HG02623 (cell line): ENCODE measurements around the gene NHLH1.
A peak's percentile ranks its signal among the peaks of the same experiment; 100 is the strongest.
"Not testable (repeated sequence)": the region's sequence is repeated elsewhere in the genome, so short reads cannot be mapped to it uniquely, and the experiment has no call there.

Experiments used
- ATAC-seq: cut with Tn5 transposase; IDR thresholded peaks from one replicate; pipeline ENCODE4 v1.9.1; 2021; ENCODE audit warnings: moderate library complexity; ENCODE audit not compliant: unreplicated experiment

NHLH1 gene

DNA sequence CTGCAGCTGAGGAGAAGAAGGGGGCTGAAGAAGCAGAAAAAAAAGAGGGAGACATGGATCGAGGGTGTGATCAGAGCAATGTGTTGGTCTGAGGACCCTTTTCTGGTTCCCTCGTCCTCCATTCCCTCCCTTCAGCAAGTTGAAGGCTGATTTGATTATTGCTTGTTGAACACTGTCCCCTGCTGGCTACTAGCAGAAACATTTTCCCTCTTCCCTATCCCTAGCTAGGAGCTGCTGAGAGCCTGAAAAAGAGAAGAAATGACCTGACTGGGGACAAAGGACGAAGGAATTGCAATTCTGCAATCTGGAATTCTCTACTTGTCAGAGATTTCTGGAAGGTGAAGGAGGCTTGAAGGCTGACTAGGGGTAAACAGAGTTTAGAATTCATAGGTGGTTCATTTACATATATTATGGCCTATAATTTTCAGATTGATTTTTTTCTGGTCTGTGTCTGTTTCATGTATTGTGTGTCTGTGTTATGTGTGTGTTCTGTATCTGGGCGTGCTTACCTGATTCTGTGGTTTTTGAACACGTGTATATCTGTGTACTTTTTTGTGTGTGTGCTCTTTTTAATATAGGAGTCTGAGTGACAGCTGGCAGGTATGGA lies 9.8 kb downstream of the NHLH1 start:
- peak; percentile 57 for ATAC-seq

- ATAC-seq = no peak
These were observed 10.8 kb downstream of the NHLH1 start for GRCh38 chr1:160377585-160378206.

- not testable (repeated sequence) for ATAC-seq
These were observed 17.9 kb downstream of the NHLH1 start for GRCh38 chr1:160384812-160385211.

DNA sequence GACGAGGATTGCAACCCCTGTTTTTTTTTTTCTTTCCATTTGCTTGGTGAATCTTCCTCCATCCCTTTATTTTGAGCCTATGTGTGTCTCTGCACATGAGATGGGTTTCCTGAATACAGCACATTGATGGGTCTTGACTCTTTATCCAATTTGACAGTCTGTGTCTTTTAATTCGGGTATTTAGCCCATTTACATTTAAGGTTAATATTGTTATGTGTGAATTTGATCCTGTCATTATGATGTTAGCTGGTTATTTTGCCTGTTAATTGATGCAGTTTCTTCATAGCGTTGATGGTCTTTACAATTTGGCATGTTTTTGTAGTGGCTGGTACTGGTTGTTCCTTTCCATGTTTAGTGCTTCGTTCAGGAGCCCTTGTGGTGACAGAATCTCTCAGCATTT lies 21.5 kb downstream of the NHLH1 start:
- ATAC-seq = not testable (repeated sequence)

DNA sequence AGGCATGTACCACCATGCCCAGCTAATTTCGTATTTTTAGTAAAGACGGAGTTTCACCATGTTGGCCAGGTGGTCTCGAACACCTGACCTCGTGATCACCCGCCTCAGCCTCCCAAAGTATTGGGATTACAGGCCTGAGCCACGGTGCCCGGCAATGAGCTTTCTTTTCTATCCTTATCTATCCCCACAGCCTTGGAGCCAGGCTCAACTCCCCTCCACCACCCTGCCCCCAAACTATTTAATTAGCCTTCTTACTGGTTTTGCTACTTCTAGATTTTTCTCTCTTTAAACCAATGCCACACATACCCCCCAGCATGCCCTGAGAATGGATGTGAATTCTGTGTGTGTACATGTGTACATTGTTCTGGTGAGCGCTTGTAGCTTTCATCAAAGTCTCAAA lies 27.8 kb downstream of the NHLH1 start:
- ATAC-seq = no peak

DNA sequence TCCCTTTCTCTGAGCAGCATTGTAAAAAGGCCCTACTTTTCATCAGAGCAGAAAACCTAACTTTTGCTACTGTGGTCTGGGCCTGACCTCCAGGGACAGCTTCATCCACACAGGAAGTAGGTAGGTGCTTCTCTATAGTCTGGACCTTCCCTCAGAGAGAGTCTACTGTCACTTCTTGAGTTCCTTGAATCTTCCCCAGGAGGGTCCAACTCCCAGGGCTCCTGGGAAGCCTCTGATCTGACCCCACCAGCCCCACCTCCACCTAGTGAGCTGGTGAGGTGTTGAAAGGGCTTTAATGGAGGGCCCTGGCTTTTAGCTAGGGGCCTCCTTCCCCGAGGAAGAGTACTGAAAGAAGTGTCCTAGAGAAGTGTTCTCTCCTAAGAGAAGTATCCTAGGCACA lies 30.8 kb downstream of the NHLH1 start:
- ATAC-seq = no peak

GRCh38 chr1:160398823-160399222 lies 32.0 kb downstream of the NHLH1 start:
- ATAC-seq = no peak

DNA sequence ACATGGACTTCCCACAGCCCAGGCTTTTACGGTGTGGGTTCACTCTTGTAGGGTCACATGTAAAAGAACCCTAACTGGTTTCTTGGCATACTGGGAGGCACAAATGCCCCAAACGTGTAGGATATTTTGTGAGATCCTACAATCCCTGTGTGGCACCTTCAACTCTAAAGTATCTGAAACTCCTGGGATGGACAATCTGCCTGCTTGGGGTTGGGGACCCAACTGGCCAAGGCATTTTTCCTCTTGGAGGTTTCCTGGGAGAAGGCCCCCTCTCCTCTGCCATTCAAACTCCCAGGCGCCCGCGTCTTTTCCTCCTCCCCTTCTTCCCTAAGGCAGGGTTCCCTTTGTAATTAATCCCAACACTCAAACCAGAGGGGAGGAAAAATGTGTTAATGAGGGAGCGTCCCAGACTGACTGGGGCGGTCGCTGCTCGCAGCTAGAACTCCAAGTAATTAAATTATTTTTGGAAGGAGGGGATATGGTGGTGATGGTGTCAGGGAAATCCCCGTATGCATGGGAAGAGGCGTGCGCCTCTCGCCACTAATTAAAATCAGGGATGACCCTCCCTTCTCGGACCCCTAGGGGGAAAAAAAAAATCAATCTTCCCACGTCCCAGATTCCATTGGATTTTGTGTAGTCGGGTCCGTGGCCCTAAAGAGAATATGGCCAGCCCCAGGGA lies 32.8 kb downstream of the NHLH1 start:
- ATAC-seq = no peak

DNA sequence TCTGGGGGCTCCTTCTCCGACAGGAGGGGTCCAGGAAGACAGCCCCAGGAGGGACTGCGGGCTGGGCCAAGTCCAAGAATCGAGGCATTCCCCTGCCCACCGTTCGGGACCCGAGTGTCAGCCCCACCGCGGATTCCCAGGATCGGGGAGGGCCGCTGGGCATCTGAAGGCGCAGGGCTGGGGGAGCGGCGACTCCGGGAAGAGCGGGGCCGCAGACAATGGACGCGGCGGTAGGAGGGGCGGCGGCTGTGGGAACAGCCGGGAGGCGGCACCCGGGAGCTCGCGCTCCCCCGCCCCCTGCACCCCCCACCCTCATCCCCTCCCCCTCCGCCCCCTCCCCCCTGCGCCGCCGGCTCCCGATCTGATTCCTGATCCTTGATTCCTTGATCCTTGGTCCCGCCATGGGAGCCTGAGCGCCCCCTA lies 33.4 kb downstream of the NHLH1 start, which contains the start of gene VANGL2:
TSS of gene VANGL2 (plus strand) at position 342 of the 423 bp plus-strand sequence. CDS start 15,274 bp downstream, outside the sequence.
- ATAC-seq = no peak

- ATAC-seq = no peak
These were observed 34.0 kb downstream of the NHLH1 start for GRCh38 chr1:160400646-160401486.

DNA sequence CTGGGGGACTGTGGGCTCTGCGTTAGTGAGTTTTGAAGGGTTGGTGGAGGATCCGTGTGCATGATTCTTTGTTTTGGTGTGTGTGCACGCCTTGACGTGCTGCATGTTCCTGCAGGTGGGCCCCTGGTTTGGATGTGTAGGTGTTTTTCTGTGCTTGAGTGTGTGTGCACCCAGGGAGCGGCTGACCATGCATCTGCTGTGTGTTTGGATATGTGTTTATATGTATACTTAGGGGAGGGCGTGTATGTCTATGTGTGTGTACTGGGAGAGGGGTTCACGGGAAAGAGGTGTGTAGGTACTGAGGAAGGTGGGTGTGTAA lies 34.6 kb downstream of the NHLH1 start:
- ATAC-seq = no peak

- no peak for ATAC-seq
These were observed 35.3 kb downstream of the NHLH1 start for GRCh38 chr1:160402001-160402795.

GRCh38 chr1:160403244-160403643 lies 36.4 kb downstream of the NHLH1 start:
- no peak for ATAC-seq

DNA sequence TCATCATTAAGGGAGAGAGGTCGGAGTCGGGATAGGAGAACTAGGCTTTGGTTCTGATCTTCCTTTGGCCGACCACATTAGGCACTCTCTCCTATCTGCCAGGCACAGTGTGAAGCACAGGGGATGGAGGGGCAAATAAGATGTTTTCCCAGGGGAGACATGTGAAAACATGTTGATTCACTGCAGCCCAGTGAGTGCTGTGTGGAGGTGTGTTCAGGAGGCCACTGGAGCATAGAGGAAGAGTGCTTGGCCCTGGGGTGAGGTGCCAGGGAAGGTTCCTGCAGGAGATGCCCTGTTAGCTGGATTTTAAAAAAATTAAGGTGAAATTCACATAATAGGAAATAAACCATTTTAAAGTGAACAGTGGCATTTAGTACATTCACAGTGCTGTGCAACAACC lies 37.2 kb downstream of the NHLH1 start:
- ATAC-seq = no peak

- no peak for ATAC-seq
These were observed 38.5 kb downstream of the NHLH1 start for GRCh38 chr1:160405331-160405877.

DNA sequence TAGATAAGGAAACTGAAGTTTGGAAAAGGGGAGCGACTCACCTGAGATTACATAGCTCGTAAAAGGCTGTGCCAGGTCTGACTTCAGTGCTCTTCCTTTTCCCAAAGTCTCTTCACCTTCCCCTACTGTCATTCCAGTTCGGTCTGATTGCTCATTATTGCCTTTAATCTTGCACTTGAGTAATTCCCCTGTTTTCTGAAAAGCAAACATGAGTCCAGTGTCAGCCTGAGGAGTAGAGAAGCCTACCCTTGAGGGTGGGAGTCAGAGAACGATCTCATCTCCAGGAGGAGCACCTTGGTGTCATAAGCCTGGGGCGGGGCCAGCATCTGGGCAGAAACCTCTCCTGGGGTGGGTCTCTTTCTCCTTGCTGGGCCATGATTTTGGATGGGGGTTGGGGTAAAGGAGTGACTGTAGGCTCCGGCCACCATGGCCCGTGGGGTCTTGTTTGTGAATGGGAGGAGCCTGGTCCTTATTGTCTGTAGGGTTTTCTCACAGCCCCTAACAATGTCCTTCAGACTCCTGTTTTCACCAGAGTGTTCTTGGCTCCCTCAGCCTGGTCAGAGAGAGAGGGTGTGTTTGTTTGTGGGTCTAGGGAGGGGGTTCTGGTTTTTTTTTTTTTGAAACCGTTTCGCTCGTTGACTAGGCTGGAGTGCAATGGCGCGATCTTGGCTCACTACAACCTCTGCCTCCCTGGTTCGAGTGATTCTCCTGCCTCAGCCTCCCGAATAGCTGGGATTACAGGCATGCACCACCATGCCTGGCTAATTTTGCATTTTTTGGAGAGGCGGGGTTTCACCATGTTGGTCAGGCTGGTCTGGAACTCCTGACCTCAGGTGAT lies 39.5 kb downstream of the NHLH1 start:
- ATAC-seq = no peak

DNA sequence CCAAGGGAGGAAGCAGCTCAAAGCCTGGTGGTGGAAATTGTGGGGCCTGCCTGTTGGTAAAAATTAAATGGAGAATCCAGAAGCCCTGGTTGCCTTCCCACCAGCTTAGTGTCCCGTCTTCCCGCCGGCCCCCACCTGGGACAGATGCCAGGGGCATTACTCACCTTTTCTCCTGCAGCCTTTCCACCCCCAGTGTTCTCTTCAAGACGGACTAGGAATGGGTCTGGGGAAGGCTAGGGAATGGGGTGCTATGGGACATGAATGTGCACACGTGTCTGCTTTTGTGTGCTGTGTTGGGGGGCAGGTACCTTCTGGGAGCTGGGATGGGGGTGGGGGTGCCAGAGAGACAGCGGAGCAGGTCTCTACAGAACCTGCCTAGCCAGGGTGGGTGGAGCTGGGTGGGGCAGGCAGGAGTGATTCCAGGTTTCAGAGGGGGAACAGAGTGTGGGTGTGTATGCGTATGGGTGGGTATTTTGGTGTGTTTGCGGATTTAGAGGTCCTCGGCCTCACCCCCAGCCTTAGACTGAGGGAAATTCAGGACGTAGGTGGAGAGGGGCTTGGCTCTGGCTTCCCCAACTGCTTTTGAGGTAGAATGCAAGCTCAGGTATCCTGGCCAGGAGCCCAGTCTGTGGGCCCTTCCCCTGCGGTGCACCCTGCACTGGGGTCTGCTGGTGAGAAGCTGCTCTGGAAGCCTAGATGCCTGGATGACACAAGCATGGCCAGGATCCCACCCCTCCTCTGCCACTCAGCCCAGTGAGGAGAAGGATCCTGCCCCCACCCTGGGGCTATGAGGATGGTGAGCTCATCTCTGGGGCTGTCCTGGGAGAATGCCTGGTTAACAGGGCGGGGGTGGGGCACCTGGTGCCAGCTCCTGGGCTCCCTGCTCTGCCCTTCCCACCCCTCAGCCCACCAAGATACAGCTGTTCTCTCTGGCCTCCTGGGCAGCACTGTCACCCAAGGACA lies 41.2 kb downstream of the NHLH1 start:
- no peak for ATAC-seq

DNA sequence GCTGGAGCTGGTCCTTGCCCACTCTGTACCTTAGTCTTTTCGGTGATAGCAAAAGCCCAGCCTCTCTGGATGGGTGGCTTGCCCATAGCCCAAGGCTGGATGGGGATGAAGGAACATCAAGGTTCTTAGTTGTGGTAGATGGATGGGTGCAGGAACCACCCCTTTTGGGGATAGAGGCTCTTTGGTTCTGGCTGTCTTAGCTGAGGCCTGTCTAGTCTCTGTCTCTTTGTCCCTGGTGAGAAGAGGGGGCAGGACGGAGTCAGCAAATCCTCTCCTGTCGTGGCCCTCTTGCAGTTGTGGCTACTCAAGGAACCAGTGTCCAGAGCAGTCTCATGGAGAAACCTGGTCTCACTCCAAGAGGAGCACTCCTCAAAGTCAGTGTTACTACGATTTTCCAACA lies 42.0 kb downstream of the NHLH1 start:
- no peak for ATAC-seq
